PFSK-1 (cell line): ENCODE results near the gene CTTNBP2.

Experiments used
- FOXP2 ChIP-seq: optimal IDR thresholded peaks from 2 replicates; pipeline ENCODE3; 2011; ENCODE audit warnings: borderline replicate concordance, control low read depth, inconsistent platforms; ENCODE audit not compliant: insufficient read depth; ENCODE audit errors: extremely low read length, extremely low read depth
- POLR2AphosphoS5 ChIP-seq: IDR thresholded peaks from 2 replicates; pipeline ENCODE4 v1.6.1; 2012; ENCODE audit warnings: low read depth, mild to moderate bottlenecking, control low read depth, low read length, moderate library complexity
- TAF1 ChIP-seq: IDR thresholded peaks from 2 replicates; pipeline ENCODE4 v1.6.1; 2012; ENCODE audit warnings: low read length, control low read depth, borderline replicate concordance; ENCODE audit not compliant: insufficient read depth
- TF ChIP-seq, protein P1 (sequence below), 2 experiments: IDR thresholded peaks; 2 replicates each; pipeline versions ENCODE4 v1.6.1 to v1.8.0; 2011 to 2012; ENCODE audit warnings: low read depth in 2 of 2, low read length in 2 of 2, control low read depth in 1 of 2, inconsistent platforms in 1 of 2, mild to moderate bottlenecking in 1 of 2, moderate library complexity in 1 of 2; ENCODE audit not compliant: insufficient read depth in 1 of 2

GRCh38 chr7:117731455-117731854 is 141.8 kb downstream of the CTTNBP2 start:
- no peak for TF ChIP-seq FOXP2
- TF ChIP-seq POLR2AphosphoS5, result no peak
- TF ChIP-seq, protein P1, sequence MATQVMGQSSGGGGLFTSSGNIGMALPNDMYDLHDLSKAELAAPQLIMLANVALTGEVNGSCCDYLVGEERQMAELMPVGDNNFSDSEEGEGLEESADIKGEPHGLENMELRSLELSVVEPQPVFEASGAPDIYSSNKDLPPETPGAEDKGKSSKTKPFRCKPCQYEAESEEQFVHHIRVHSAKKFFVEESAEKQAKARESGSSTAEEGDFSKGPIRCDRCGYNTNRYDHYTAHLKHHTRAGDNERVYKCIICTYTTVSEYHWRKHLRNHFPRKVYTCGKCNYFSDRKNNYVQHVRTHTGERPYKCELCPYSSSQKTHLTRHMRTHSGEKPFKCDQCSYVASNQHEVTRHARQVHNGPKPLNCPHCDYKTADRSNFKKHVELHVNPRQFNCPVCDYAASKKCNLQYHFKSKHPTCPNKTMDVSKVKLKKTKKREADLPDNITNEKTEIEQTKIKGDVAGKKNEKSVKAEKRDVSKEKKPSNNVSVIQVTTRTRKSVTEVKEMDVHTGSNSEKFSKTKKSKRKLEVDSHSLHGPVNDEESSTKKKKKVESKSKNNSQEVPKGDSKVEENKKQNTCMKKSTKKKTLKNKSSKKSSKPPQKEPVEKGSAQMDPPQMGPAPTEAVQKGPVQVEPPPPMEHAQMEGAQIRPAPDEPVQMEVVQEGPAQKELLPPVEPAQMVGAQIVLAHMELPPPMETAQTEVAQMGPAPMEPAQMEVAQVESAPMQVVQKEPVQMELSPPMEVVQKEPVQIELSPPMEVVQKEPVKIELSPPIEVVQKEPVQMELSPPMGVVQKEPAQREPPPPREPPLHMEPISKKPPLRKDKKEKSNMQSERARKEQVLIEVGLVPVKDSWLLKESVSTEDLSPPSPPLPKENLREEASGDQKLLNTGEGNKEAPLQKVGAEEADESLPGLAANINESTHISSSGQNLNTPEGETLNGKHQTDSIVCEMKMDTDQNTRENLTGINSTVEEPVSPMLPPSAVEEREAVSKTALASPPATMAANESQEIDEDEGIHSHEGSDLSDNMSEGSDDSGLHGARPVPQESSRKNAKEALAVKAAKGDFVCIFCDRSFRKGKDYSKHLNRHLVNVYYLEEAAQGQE (IDR thresholded peaks at IDR 0.05; ENCODE audit: insufficient read depth in 1 of 2, low read depth in 2 of 2, low read length in 2 of 2), result no peak
- no peak for TF ChIP-seq TAF1
